MM.1S (cell line): ENCODE data around the gene MIEF2.
"Not testable (repeated sequence)": the region's sequence is repeated elsewhere in the genome, so short reads cannot be mapped to it uniquely, and the experiment has no call there.

ENCODE experiments used
- DNase-seq: peaks from one replicate; pipeline ENCODE4 v3.0.0-alpha.2; 2015
- H2AFZ ChIP-seq: fragments of 300-600 bp; sonication (generic); 2 replicates; pipeline ENCODE4 v1.6.0; 2016; ENCODE audit warnings: antibody characterized with exemption, low read length
- H3F3A ChIP-seq: fragments of 300-600 bp; sonication (generic); 2 replicates; pipeline ENCODE4 v1.6.1; 2016; ENCODE audit warnings: mild to moderate bottlenecking, antibody characterized with exemption, low read length, moderate library complexity, mixed read lengths; ENCODE audit not compliant: insufficient read depth
- H3K27ac ChIP-seq: fragments of 300-600 bp; sonication (generic); 2 replicates; pipeline ENCODE4 v1.5.1; 2016; ENCODE audit warnings: mild to moderate bottlenecking, low read length
- H3K27me3 ChIP-seq: fragments of 300-600 bp; sonication (generic); replicated peaks from 2 replicates; pipeline ENCODE4 v1.6.0; 2016; ENCODE audit warnings: low read length; ENCODE audit not compliant: insufficient read depth
- H3K36me3 ChIP-seq: fragments of 300-600 bp; sonication (generic); replicated peaks from 2 replicates; pipeline ENCODE4 v1.6.1; 2016; ENCODE audit warnings: mild to moderate bottlenecking, low read length, mixed read lengths; ENCODE audit not compliant: insufficient read depth
- H3K4me1 ChIP-seq: fragments of 300-600 bp; sonication (generic); 2 replicates; pipeline ENCODE4 v1.6.1; 2016; ENCODE audit warnings: low read length, mixed read lengths
- H3K4me2 ChIP-seq: fragments of 300-600 bp; sonication (generic); 2 replicates; pipeline ENCODE4 v1.6.0; 2016; ENCODE audit warnings: low read depth, low read length
- H3K4me3 ChIP-seq: fragments of 300-600 bp; sonication (generic); 2 replicates; pipeline ENCODE4 v1.5.1; 2016; ENCODE audit warnings: low read length, mixed read lengths
- H3K79me2 ChIP-seq: fragments of 300-600 bp; sonication (generic); 2 replicates; pipeline ENCODE4 v1.6.1; 2016; ENCODE audit warnings: mixed run types, low read length, mixed read lengths
- H3K9ac ChIP-seq: fragments of 300-600 bp; sonication (generic); 2 replicates; pipeline ENCODE4 v1.6.1; 2016; ENCODE audit warnings: low read length, mixed read lengths
- H3K9me2 ChIP-seq: fragments of 300-600 bp; sonication (generic); replicated peaks from 2 replicates; pipeline ENCODE4 v1.6.1; 2016; ENCODE audit warnings: mild to moderate bottlenecking, low read length, mixed read lengths; ENCODE audit not compliant: insufficient read depth
- H3K9me3 ChIP-seq: fragments of 300-600 bp; sonication (generic); replicated peaks from 2 replicates; pipeline ENCODE4 v1.6.1; 2016; ENCODE audit warnings: mild to moderate bottlenecking, low read length, mixed read lengths; ENCODE audit not compliant: insufficient read depth
- H4K20me1 ChIP-seq: fragments of 300-600 bp; sonication (generic); 2 replicates; pipeline ENCODE4 v1.6.1; 2016; ENCODE audit warnings: mild to moderate bottlenecking, low read length, moderate library complexity, mixed read lengths; ENCODE audit not compliant: insufficient read depth
- CTCF ChIP-seq: fragments of 300-600 bp; sonication (generic); IDR thresholded peaks from 2 replicates; pipeline ENCODE4 v1.5.1; 2016; ENCODE audit warnings: antibody characterized with exemption, low read length, mixed read lengths
- EZH2 ChIP-seq: fragments of 300-600 bp; sonication (generic); optimal IDR thresholded peaks from 2 replicates; pipeline ENCODE3; 2017; ENCODE audit warnings: low read depth, mild to moderate bottlenecking, antibody characterized with exemption, low read length, mixed read lengths
- EZH2phosphoT487 ChIP-seq: fragments of 300-600 bp; sonication (generic); IDR thresholded peaks from 2 replicates; pipeline ENCODE4 v1.6.1; 2018; ENCODE audit warnings: antibody characterized with exemption, low read length

The MIEF2 gene

DNA sequence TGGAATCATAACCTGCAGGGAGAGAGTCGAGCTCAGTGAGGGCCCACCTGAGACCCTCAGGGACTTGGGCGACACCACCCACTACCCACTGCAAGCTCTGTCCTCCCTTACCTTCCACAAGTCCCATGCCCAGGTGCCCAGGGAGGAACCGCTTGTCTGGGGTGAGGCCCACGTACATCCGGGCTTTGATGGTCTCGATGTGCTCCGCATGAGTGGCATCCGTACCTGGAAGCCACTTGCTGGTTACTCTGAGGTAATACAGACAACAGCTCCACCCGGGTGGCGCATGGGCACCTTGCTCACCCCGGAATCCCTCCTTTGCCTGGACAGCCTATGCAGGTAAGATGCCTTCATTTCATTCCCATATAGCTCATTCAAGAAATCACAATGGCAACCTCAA, 24.8 kb downstream of the MIEF2 start:
- H3K4me3 ChIP-seq = no peak overlapping the region
- H3K36me3 ChIP-seq = peaks cover 8% of the 10 kb centered on the region
- H3K79me2 ChIP-seq = 0 out of 2 replicates have a peak, but pooled peaks cover 7% of the 10 kb centered on the region
- no peaks in the 10 kb centered on the region for H4K20me1 ChIP-seq
- no peaks in the 10 kb centered on the region for H3K9me2 ChIP-seq
- H2AFZ ChIP-seq = no peak overlapping the region
- no peak overlapping the region for H3K27ac ChIP-seq
- no peaks in the 10 kb centered on the region for H3K4me1 ChIP-seq
- H3K9ac ChIP-seq = no peak overlapping the region
- no peak for DNase-seq
- TF ChIP-seq CTCF = no peak
- TF ChIP-seq EZH2phosphoT487 = no peak
- no peaks in the 10 kb centered on the region for H3F3A ChIP-seq
- H3K4me2 ChIP-seq = no peak overlapping the region
- H3K9me3 ChIP-seq = no peaks in the 10 kb centered on the region
- H3K27me3 ChIP-seq = no peaks in the 10 kb centered on the region

DNA sequence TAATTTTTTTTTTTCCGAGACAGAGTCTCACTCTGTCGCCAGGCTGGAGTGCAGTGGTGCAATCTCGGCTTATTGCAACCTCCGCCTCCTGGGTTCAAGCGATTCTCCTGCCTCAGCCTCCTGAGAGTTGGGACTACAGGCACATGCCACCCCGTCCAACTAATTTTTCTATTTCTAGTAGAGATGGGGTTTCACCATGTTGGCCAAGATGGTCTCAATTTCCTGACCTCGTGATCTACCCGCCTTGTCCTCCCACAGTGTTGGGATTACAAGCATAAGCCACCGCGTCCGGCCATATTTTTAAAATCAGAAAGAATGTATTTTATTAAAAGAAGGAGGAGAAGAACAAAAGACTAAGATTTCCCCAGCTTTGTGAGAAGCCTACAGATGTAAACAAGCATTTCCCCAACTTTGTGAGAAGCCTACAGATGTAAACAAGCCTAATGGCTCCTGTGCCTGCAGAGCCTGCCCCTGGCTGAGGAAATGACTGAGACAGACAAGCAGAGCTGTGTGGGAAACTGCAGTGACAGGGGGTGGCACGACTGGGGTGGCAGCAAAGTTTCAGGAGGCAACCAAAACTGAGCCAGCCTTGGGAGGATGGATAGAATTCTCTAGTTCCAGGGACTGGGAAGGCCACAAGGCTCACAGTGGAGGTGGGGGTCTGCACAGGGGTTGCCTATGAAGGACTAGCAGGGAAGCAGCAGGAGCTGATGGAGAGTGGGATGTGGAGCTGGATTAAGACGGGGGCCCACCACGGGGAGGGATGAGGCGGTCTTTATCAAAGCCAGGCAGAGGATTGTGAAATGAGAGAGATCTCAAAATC, 31.5 kb downstream of the MIEF2 start:
- DNase-seq = no peak
- Histone ChIP-seq H3K4me1 (no peaks in the 10 kb centered on the region), H3K27me3 (no peaks in the 10 kb centered on the region), H2AFZ (no peak overlapping the region), H3K9ac (no peak overlapping the region), H3K27ac (no peak overlapping the region), H3K36me3 (no peaks in the 10 kb centered on the region), H4K20me1 (no peaks in the 10 kb centered on the region), H3K9me3 (no peaks in the 10 kb centered on the region), H3K79me2 (no peaks in the 10 kb centered on the region), H3F3A (no peaks in the 10 kb centered on the region), H3K4me2 (no peak overlapping the region), H3K4me3 (no peak overlapping the region), H3K9me2 (no peaks in the 10 kb centered on the region)
- no peak for TF ChIP-seq CTCF
- no peak for TF ChIP-seq EZH2phosphoT487
- TF ChIP-seq EZH2 = no peak

GRCh38 chr17:18298061-18298460, 37.6 kb downstream of the MIEF2 start:
- not testable (repeated sequence) for H3K9me2 ChIP-seq, H3K79me2 ChIP-seq, H3F3A ChIP-seq, H3K36me3 ChIP-seq, H3K9ac ChIP-seq, H3K27me3 ChIP-seq, H3K4me3 ChIP-seq, H3K9me3 ChIP-seq, H3K27ac ChIP-seq, H2AFZ ChIP-seq, H4K20me1 ChIP-seq, H3K4me1 ChIP-seq, DNase-seq, H3K4me2 ChIP-seq

GRCh38 chr17:18300725-18301480, 40.4 kb downstream of the MIEF2 start:
- Histone ChIP-seq H4K20me1 (no peaks in the 10 kb centered on the region), H3K79me2 (peaks cover 7% of the 10 kb centered on the region), H3K4me2 (no peak overlapping the region), H3K27ac (no peak overlapping the region), H3K9me3 (no peaks in the 10 kb centered on the region), H3K9ac (no peak overlapping the region), H3K27me3 (no peaks in the 10 kb centered on the region), H3K36me3 (peaks cover 6% of the 10 kb centered on the region), H3K4me3 (no peak overlapping the region), H3K4me1 (no peaks in the 10 kb centered on the region), H3K9me2 (no peaks in the 10 kb centered on the region), H3F3A (no peaks in the 10 kb centered on the region), H2AFZ (no peak overlapping the region)
- DNase-seq = no peak
- TF ChIP-seq EZH2 = no peak
- no peak for TF ChIP-seq CTCF
- no peak for TF ChIP-seq EZH2phosphoT487

- not testable (repeated sequence) for H2AFZ ChIP-seq, H3K9me3 ChIP-seq, H3K9ac ChIP-seq, H4K20me1 ChIP-seq, H3K27me3 ChIP-seq, H3K4me3 ChIP-seq, DNase-seq, H3F3A ChIP-seq, H3K9me2 ChIP-seq, H3K4me2 ChIP-seq, H3K27ac ChIP-seq, H3K4me1 ChIP-seq
- peaks cover 11% of the 10 kb centered on the region for H3K36me3 ChIP-seq
- H3K79me2 ChIP-seq = peaks cover 20% of the 10 kb centered on the region
These were observed 42.7 kb downstream of the MIEF2 start for GRCh38 chr17:18303206-18303605.
